Naive B cell (primary cell): Measurements from ENCODE around the gene VTA1. TPM values are rescaled to one million over a fixed set of nuclear protein-coding genes. Genes with fewer than 3 reads are reported as not detected.
"Not testable (repeated sequence)": the region's sequence is repeated elsewhere in the genome, so short reads cannot be mapped to it uniquely, and the experiment has no call there.

Experiments used
- ATAC-seq, 2 donors: fragments of 150-1000 bp; cut with Tn5 transposase; 2 replicates each; pipeline ENCODE4 v1.10.0; 2021; ENCODE audit warnings: low read depth in 2 of 2, mild to moderate bottlenecking in 2 of 2, moderate library complexity in 2 of 2
- DNase-seq: peaks from one replicate; pipeline ENCODE4 v3.0.0; 2022
- H3K27ac Mint-ChIP-seq, 6 donors: one replicate each; pipeline ENCODE4 v1.8.0; 2020 to 2022; ENCODE audit warnings: mild to moderate bottlenecking in 6 of 6, mixed read lengths in 6 of 6, moderate library complexity in 5 of 6, inconsistent platforms in 2 of 6
- H3K27me3 Mint-ChIP-seq, 3 donors: one replicate each; pipeline ENCODE4 v1.8.0; 2021 to 2022; ENCODE audit warnings: mixed read lengths in 3 of 3, mild to moderate bottlenecking in 1 of 3
- H3K36me3 Mint-ChIP-seq, 2 donors: one replicate each; pipeline ENCODE4 v1.8.0; 2020 to 2022; ENCODE audit warnings: mixed read lengths in 2 of 2, inconsistent platforms in 1 of 2, mild to moderate bottlenecking in 1 of 2
- H3K4me1 Mint-ChIP-seq, 3 donors: one replicate each; pipeline ENCODE4 v1.8.0; 2020 to 2022; ENCODE audit warnings: mixed read lengths in 3 of 3, inconsistent platforms in 1 of 3, mild to moderate bottlenecking in 1 of 3, moderate library complexity in 1 of 3
- H3K4me3 Mint-ChIP-seq, 8 donors: one replicate each; pipeline ENCODE4 v1.8.0; 2020 to 2022; ENCODE audit warnings: mild to moderate bottlenecking in 8 of 8, mixed read lengths in 8 of 8, moderate library complexity in 8 of 8, inconsistent platforms in 2 of 8
- H3K9me3 Mint-ChIP-seq, 7 donors: one replicate each; pipeline ENCODE4 v1.8.0; 2020 to 2022; ENCODE audit warnings: mixed read lengths in 7 of 7, mild to moderate bottlenecking in 5 of 7, inconsistent platforms in 2 of 7, moderate library complexity in 1 of 7
- polyA plus RNA-seq, 6 donors: library from polyadenylated mRNA; unstranded; fragments of 300-500 nt; fragmentation: Illumina TruSeq; gene quantifications; one replicate each; pipeline ENCODE4 v1.2.3, GENCODE V29; 2021; ENCODE audit warnings: low read depth in 6 of 6

VTA1 gene
- polyA plus RNA-seq, 6 donors from 2014 or later = 38.2 to 83.2 (median 61.5) TPM

- DNase-seq (no peak), ATAC-seq (no peak)
- Mint-ChIP-seq H3K36me3 (peaks cover 14 to 18% of the 10 kb centered on the region in 2 donors), H3K4me1 (peaks cover 30 to 59% (median 51%) of the 10 kb centered on the region in 3 donors), H3K27ac (peak overlapping the region in 1 of 6 donors; percentile 24), H3K9me3 (no peaks in the 10 kb centered on the region), H3K27me3 (no peaks in the 10 kb centered on the region), H3K4me3 (no peak overlapping the region)
These were observed 6.1 kb downstream of the VTA1 start for GRCh38 chr6:142153196-142153595.

- H3K27ac Mint-ChIP-seq = no peak overlapping the region
- H3K9me3 Mint-ChIP-seq = no peaks in the 10 kb centered on the region
- H3K36me3 Mint-ChIP-seq = peaks cover 14 to 18% of the 10 kb centered on the region in 2 donors
- H3K4me3 Mint-ChIP-seq = no peak overlapping the region
- DNase-seq = no peak
- H3K4me1 Mint-ChIP-seq = peaks cover 29 to 48% (median 46%) of the 10 kb centered on the region in 3 donors
- H3K27me3 Mint-ChIP-seq = no peaks in the 10 kb centered on the region
- ATAC-seq = no peak
These were observed 7.3 kb downstream of the VTA1 start for GRCh38 chr6:142154336-142154735.

DNA sequence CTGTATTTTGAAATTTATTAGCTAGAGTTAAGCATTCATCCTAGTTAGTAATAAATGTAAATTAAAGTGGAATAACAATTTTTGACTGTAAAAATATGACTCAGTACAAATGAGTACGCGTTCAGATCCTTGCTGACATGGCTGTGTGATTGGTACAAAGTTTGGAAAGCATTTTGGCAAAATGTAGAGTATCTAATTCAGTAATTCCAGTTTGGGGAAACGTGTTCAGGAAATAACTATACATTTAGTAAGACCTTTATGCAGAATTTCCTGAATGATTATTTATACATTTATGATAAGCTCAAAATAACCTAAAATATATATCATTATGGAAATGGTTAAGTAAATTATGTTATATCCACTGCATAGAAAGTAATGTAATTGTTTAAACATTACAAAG, 8.0 kb downstream of the VTA1 start:
- DNase-seq = no peak
- Mint-ChIP-seq H3K36me3 (peaks cover 12 to 18% of the 10 kb centered on the region in 2 donors), H3K9me3 (no peaks in the 10 kb centered on the region), H3K4me3 (no peak overlapping the region), H3K27me3 (no peaks in the 10 kb centered on the region), H3K27ac (no peak overlapping the region), H3K4me1 (peaks cover 27 to 47% (median 45%) of the 10 kb centered on the region in 3 donors)
- no peak for ATAC-seq

GRCh38 chr6:142155895-142156757, 9.1 kb downstream of the VTA1 start:
- Mint-ChIP-seq H3K36me3 (peaks cover 1 to 9% of the 10 kb centered on the region in 2 donors), H3K27me3 (no peaks in the 10 kb centered on the region), H3K4me3 (no peak overlapping the region), H3K4me1 (peaks cover 22 to 44% (median 41%) of the 10 kb centered on the region in 3 donors), H3K9me3 (no peaks in the 10 kb centered on the region), H3K27ac (peak overlapping the region in 4 of 6 donors; percentile 3 to 72 (median 57))
- peak in 1 of 2 donors; percentile 55 for ATAC-seq
- no peak for DNase-seq

DNA sequence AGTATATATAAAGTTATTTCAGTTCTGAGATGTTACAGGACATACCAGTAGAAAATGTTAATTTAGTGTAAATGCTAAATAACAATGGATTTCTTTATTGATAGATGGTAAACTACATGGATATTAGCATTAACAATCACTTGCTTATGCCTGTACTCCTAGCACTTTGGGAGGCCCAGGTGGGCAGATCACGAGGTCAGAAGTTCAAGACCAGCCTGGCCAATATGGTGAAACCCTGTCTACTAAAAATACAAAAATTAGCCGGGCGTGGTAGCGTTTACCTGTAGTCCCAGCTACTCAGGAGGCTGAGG, 9.7 kb downstream of the VTA1 start:
- peak overlapping the region in 1 of 6 donors; percentile 72 for H3K27ac Mint-ChIP-seq
- H3K27me3 Mint-ChIP-seq, H3K36me3 Mint-ChIP-seq, ATAC-seq, DNase-seq, H3K9me3 Mint-ChIP-seq, H3K4me3 Mint-ChIP-seq: not testable (repeated sequence)
- peaks cover 22 to 41% (median 40%) of the 10 kb centered on the region in 3 donors for H3K4me1 Mint-ChIP-seq

DNA sequence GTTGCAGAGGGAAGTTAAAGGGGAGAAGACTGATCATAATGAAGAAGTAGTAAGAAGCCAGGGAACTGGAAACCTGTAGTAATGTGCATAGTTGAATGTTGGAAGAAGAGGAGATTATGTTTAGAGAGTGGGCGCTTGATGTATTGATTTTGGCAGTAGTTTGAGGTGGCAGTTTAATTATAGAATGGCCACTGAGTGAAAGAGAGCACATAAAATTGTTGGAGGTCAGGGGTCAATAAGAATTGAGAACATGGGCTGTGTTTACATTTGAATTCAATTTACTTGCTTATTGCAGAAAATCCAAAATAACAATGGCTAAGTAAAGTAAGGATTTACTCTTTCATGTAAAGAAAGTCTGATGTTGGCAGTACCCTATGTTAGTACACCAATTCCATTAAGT, 15.7 kb downstream of the VTA1 start:
- H3K27me3 Mint-ChIP-seq = no peaks in the 10 kb centered on the region
- H3K27ac Mint-ChIP-seq = peak overlapping the region in 2 of 6 donors; percentile 24 to 25
- H3K4me3 Mint-ChIP-seq = no peak overlapping the region
- ATAC-seq (no peak), DNase-seq (no peak)
- no peaks in the 10 kb centered on the region for H3K9me3 Mint-ChIP-seq
- H3K4me1 Mint-ChIP-seq = peaks cover 18 to 33% (median 25%) of the 10 kb centered on the region in 3 donors
- peaks cover 0 to 9% of the 10 kb centered on the region in 2 donors for H3K36me3 Mint-ChIP-seq

GRCh38 chr6:142165227-142165626, 18.2 kb downstream of the VTA1 start:
- Mint-ChIP-seq H3K27ac (no peak overlapping the region), H3K36me3 (peaks cover 0 to 15% of the 10 kb centered on the region in 2 donors), H3K27me3 (no peaks in the 10 kb centered on the region), H3K9me3 (no peaks in the 10 kb centered on the region), H3K4me1 (peaks cover 14 to 21% (median 16%) of the 10 kb centered on the region in 3 donors), H3K4me3 (no peak overlapping the region)
- DNase-seq = no peak
- ATAC-seq = no peak

- no peaks in the 10 kb centered on the region for H3K9me3 Mint-ChIP-seq
- no peak for ATAC-seq
- H3K4me3 Mint-ChIP-seq = no peak overlapping the region
- H3K27ac Mint-ChIP-seq = peak overlapping the region in 1 of 6 donors; percentile 21
- no peaks in the 10 kb centered on the region for H3K27me3 Mint-ChIP-seq
- peaks cover 0 to 20% of the 10 kb centered on the region in 2 donors for H3K36me3 Mint-ChIP-seq
- DNase-seq = no peak
- peaks cover 8 to 15% (median 11%) of the 10 kb centered on the region in 3 donors for H3K4me1 Mint-ChIP-seq
These were observed 20.0 kb downstream of the VTA1 start for GRCh38 chr6:142167071-142167470.

GRCh38 chr6:142167486-142167885, 20.4 kb downstream of the VTA1 start:
- Mint-ChIP-seq H3K4me3 (no peak overlapping the region), H3K9me3 (no peaks in the 10 kb centered on the region), H3K36me3 (peaks cover 3 to 24% of the 10 kb centered on the region in 2 donors), H3K27me3 (no peaks in the 10 kb centered on the region), H3K27ac (no peak overlapping the region), H3K4me1 (peaks cover 4 to 12% (median 8%) of the 10 kb centered on the region in 3 donors)
- no peak for ATAC-seq
- no peak for DNase-seq

DNA sequence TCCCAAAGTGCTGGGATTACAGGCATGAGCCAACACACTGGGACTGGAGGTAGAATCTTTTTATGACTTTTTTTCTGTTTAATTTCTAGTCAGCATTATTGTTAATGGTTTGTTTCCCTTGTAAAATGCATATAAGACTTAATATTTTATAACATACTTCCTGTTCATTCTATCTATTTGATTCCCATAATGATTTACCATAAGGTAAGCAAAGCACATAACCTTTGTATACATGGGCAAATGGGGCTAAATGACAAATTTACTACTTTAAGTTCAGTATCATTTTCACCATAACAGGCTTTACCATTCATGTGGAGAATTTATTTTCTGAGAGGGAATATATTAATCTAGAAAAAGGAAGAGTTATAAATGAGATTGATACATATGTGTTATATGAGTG, 24.3 kb downstream of the VTA1 start:
- peaks cover 1 to 11% (median 9%) of the 10 kb centered on the region in 3 donors for H3K4me1 Mint-ChIP-seq
- peaks cover 36 to 58% of the 10 kb centered on the region in 2 donors for H3K36me3 Mint-ChIP-seq
- peaks cover 0 to 3% (median 0%) of the 10 kb centered on the region in 7 donors for H3K9me3 Mint-ChIP-seq
- H3K27me3 Mint-ChIP-seq = no peaks in the 10 kb centered on the region
- DNase-seq (no peak), ATAC-seq (no peak)
- H3K4me3 Mint-ChIP-seq = no peak overlapping the region
- H3K27ac Mint-ChIP-seq = no peak overlapping the region

- no peaks in the 10 kb centered on the region for H3K27me3 Mint-ChIP-seq
- peaks cover 0 to 11% (median 9%) of the 10 kb centered on the region in 3 donors for H3K4me1 Mint-ChIP-seq
- H3K9me3 Mint-ChIP-seq = peaks cover 3 to 15% (median 10%) of the 10 kb centered on the region in 7 donors
- DNase-seq (no peak), ATAC-seq (no peak)
- peak overlapping the region in 2 of 6 donors; percentile 42 to 56 for H3K27ac Mint-ChIP-seq
- peaks cover 49 to 62% of the 10 kb centered on the region in 2 donors for H3K36me3 Mint-ChIP-seq
- no peak overlapping the region for H3K4me3 Mint-ChIP-seq
These were observed 25.7 kb downstream of the VTA1 start for GRCh38 chr6:142172758-142173157.

DNA sequence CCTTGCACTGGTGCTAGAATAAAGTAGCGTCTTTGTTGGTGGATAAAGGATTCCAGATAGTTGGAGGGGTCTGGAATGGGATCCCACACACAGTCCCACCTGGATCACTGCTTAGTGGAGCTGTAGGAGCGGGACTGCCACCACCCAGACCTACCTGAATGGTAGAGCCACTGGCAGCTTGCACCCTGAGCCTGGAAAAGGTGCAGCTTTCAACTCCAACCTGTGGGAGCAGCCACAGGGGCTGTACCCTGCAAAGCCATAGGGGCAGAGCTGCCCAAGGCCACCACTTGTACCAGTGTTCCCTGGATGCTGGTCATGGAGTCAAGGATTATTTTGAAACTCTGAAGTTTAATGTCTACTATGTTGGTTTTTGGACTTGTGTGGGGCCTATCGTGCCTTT, 26.9 kb downstream of the VTA1 start:
- H3K4me3 Mint-ChIP-seq = no peak overlapping the region
- DNase-seq = no peak
- peaks cover 3 to 20% (median 16%) of the 10 kb centered on the region in 7 donors for H3K9me3 Mint-ChIP-seq
- ATAC-seq = no peak
- H3K27me3 Mint-ChIP-seq = no peaks in the 10 kb centered on the region
- H3K36me3 Mint-ChIP-seq = peaks cover 58 to 66% of the 10 kb centered on the region in 2 donors
- H3K27ac Mint-ChIP-seq = peak overlapping the region in 2 of 6 donors; percentile 47 to 69
- H3K4me1 Mint-ChIP-seq = peaks cover 0 to 11% (median 9%) of the 10 kb centered on the region in 3 donors

GRCh38 chr6:142174703-142175102, 27.6 kb downstream of the VTA1 start:
- H3K36me3 Mint-ChIP-seq = peaks cover 64 to 69% of the 10 kb centered on the region in 2 donors
- peaks cover 0 to 11% (median 9%) of the 10 kb centered on the region in 3 donors for H3K4me1 Mint-ChIP-seq
- peaks cover 3 to 20% (median 16%) of the 10 kb centered on the region in 7 donors for H3K9me3 Mint-ChIP-seq
- no peak overlapping the region for H3K4me3 Mint-ChIP-seq
- ATAC-seq (no peak), DNase-seq (no peak)
- no peaks in the 10 kb centered on the region for H3K27me3 Mint-ChIP-seq
- H3K27ac Mint-ChIP-seq = peak overlapping the region in 3 of 6 donors; percentile 1 to 69 (median 2)

- Mint-ChIP-seq H3K27me3 (no peaks in the 10 kb centered on the region), H3K27ac (no peak overlapping the region), H3K4me1 (peaks cover 7 to 18% (median 14%) of the 10 kb centered on the region in 3 donors), H3K9me3 (peaks cover 3 to 20% (median 16%) of the 10 kb centered on the region in 7 donors), H3K4me3 (no peak overlapping the region), H3K36me3 (peaks cover 64 to 78% of the 10 kb centered on the region in 2 donors)
- DNase-seq (no peak), ATAC-seq (no peak)
These were observed 31.1 kb downstream of the VTA1 start for GRCh38 chr6:142178129-142178528.
